Fibroblast of skin of left biceps (primary cell): ENCODE results near the gene CHD2.

Source experiments
- DNase-seq, 2 experiments: peaks; one replicate each; pipeline ENCODE4 v3.0.0-alpha.2; 2013; ENCODE audit warnings: low read depth in 2 of 2

Gene CHD2

DNA sequence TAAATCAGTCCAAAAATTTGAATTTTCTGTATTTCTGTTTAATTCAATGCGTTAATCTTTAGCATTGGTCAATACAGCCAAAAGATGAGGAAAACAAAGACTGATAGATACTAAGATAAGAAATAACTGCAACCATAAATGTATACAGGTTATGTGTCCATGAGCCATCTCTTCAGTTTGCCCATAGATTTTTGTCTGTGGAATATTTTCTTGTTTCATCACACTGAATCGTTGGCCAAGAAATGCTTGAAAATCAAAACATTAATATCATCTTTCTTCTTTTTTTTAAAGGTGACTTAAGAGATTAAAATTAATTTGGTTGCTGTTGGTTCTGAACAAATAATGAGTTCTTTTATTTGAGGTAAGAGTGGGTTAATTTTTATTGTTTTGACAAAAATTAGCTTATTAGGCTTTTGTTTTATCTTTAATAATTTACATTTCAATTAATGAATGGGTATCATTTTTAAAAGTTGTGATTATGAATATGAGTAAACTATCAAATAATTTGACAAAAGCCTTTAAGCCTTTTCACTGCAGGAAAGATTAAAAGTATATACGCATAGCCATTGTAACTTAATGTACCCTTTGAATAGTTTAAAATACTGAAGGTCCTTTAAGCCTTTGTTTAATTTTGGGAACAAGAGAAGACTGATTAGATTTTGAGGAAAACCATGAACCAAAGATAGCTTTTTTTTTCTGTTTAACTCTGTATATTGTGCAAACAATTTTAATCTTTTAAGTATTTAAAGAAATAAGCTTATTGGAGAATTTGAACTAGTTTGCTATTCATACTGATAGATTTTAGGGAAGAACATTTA is 14.7 kb upstream of the CHD2 start:
- DNase-seq, result no peak

DNA sequence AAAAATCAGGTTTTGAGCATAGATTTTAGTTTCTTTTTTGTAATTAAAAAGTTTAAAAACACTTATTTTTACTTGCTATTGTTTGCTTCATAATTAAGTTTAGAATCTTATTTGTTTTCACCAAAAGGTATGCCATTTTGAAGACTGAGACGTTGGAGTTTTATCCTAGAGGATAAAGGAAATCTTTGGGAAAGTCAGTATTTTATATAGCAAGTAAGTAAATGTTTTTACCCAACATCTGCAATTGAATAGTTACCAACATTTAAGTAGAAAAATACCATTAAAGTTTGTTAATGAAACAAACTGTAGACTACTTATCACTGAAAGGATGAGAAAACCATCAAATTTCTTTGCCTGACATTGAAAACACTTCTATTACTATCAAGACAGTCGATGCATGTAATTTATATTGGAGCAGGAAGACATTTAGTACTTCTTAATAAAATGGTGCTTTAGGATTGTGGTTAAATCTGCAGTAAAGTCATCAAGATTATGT is 14.0 kb upstream of the CHD2 start:
- no peak for DNase-seq

DNA sequence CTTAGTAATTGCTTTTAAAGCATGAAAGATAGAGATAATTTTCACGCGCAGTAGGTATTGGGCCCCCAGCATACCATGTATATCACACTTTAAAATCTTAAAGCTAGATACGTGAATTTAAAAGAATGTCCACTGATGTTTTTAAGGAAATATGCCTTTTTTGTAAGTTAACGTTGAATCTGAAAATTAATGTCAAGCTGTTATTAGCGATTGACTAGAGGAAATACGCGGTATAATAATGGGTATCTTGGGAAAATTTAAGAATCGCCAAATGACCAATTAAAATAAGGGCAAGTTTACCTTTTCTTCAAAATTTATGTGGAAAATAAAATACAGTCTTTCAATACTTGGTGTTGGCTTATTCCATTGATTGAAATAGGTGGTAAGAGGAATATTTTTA is 13.3 kb upstream of the CHD2 start:
- DNase-seq, result no peak

DNA sequence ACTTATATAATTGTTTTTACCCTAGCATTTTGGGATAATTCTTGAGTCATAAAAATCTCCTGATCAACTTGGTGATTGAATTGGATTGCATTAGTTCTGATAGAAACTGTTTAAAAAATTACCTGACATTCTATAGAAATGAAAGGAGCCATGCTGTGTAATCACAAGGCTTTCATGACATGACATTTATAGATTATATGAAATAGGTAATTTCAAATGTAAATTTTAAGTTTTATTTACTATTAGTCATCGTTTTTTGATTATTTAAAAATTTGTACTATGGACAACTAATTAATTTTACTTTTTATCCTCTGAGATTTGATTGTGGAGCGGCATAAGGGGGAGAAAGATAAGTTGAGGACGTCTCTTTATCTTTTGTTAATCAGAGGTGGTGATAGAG is 12.3 kb upstream of the CHD2 start:
- DNase-seq, result no peak

DNA sequence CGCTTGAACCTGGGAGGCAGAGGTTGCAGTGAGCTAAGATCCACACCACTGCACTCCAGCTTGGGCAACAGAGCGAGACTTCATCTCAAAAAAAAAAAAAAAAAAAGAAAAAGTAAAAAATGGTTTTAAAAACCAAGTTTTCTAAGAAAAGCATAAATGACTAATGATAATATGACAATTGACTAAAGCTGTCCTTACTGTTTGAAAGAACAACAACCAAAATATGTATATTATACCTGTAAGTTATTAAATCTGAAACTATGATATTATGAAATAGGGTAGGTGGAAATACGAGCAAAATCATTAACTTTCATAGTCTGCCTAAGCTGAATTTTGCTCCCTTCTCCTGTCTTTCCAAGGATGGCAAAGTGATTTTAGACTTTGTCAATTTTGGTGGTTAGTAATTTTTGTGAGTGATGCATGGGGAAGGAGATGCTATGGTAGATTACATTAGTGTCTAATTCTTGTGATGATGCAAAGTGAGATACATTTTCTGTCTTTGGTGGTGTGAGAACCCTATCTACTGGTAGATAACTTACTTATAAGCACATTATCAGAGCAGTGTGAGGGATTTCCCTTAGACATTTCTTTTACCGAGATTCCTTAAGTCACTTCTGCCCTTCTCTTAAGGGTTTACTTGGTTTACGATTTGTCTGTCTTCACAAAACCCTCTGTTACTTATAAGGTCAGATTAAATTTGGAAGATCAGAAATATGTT is 10.6 kb upstream of the CHD2 start:
- no peak for DNase-seq

DNA sequence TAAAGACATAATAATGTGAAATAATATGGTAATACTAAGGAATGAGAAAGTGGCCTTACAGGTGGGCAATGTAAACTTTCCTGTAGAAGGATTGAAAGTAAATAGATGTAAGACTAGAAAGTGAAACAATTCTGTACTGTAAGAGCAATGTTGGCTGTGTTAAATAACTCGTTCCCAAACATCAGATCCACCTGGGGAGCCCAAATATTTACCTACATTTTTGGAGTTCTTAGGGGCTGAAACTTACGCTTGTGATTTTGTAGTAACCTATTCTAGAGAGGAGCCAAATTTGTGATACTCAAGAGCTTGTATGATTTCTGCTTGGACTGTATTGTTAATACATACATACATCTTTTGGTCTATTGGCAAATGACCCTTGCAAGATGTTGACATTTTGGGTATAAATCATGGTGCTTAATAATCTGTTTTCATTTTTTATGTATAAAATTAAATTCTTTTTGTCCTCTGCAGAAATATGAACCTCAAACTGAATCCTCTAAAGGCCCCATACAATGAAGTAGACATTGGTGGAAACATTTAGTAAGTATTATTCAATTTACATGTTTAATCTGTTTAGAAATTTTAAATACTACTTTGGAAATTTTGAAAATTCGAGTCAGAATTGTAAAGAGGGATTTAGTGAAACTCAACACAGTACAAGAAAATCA is 8.5 kb upstream of the CHD2 start:
- no peak for DNase-seq

DNA sequence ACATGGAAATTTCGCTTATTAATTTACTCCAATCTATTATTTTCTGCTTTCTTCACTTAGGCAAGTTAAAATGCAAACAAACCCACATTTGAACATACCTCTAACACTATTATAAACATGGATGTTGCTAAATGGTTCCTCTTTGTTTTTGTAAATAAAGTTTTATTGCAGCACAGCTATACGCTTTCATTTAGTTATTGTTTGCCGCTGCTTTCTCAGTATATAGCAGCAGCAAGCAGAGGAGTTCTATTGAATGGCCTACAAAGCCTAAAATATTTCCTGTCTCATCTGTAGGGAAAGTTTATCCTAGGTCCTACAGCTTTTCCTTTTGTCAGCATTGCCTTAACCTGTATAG is 7.9 kb upstream of the CHD2 start:
- DNase-seq, result no peak

DNA sequence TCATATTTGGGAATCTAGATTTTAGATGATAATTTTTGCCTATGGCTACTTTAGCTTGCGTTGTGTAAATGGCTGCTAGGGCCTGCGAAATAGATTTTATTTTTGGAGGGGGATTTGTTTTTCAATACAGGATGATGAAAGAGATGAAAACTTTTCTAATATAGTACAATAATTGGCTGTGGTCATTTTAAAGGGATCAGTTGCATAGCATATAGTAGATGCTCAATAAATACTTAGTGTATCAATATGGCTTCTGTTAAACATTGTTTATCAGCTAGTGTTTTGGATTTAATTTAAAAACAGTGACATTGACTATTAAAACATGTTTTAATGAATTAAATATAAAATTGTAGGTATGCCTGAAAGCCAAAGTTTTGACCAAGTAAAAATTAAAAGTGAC is 6.9 kb upstream of the CHD2 start:
- DNase-seq, result no peak

DNA sequence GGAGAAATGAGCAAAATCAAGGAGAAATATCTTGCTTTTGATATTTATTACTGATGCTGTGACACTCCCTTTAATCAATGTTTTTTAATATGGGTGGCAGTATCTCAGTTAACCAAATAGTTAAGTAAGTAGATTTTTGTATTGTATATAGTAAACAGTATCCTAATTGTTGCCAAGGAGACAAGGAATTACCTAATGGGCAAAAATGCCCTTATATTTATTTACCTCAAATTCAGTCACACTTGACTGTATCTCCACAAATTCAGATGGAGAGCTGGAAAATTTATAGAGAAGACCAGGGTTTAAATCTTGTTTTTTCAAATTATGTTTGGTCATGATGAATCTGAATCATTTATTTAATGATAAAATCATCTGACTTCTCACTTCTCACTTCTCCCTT is 3.6 kb upstream of the CHD2 start:
- DNase-seq, result no peak

DNA sequence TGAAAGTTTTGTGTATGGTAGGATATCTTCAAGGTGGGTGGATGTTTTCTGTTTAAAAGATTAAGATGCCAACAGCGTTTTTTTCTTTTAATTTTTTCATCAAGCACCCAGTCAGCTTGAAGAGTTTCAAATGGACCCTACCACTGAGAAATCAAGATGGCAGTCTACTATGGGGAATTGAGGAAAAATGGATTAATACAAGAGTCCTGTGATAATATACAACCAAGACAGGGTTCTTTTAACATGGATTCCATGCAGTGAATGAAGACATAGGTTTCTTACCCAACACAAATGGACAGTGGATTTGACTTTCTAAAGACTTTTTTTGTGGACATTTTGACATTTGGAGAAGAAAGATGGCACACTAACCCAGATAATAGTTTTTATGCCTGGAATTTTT is 2.5 kb upstream of the CHD2 start:
- DNase-seq, result no peak

DNA sequence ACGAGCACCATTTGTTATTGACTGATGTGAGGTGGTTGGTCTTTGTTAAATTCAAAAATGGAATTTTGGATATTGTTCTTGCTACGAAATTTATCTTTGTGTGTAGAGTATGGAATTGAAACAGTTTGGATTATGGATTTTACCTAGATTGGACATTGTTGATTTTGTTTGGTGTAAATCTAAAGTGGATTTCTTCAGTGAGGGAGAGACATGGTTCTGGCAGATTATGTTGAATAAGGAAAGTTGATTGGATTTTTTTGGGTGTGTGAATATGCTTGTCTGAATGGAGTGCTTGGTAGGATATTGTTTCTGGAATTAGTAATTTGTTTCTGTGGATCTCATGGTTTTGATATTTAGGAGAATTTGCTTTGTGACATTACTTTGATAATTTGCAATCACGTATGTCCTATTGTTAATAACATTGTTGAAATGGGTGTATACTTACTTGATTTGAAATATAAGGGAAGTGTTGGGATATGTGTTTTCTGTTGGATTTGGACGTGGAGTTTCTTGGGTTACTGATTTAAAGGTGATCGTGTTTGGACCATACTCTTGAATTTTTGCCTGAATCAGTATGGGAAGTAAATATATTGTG is 1.0 kb upstream of the CHD2 start:
- no peak for DNase-seq

DNA sequence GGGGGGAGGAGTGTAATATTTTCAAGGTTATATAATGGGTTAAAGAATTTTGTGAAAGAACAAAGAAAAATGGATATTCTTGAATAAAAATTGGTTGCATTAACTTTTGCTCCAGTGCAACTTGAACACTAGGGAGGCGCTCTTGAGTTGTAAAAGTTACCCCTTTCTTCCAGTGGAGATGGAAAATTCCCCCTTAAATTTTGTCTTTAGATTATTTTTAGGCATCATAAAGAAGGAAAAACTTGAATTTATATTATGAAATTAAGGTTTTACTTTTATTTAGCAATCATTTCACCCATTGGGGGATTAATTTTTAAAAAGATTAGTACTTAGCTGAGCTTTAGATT is 550 bp upstream of the CHD2 start:
- DNase-seq, result no peak

DNA sequence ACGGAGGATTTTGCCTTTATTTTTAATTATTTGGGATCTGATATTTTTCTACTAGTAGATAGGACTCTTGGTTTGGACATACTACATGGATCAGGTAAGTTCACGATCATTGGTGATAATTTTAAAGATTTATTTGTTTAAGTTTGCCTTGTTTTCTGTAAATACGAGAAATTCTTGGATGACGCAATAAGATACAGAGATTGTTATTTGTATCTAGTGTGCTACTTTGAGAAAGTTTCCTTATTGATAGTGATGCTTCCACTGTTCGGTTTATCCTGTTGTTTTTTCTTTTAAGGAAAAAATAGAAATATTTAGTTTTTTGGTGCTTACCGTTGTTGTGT is 577 bp downstream of the CHD2 start:
- no peak for DNase-seq

DNA sequence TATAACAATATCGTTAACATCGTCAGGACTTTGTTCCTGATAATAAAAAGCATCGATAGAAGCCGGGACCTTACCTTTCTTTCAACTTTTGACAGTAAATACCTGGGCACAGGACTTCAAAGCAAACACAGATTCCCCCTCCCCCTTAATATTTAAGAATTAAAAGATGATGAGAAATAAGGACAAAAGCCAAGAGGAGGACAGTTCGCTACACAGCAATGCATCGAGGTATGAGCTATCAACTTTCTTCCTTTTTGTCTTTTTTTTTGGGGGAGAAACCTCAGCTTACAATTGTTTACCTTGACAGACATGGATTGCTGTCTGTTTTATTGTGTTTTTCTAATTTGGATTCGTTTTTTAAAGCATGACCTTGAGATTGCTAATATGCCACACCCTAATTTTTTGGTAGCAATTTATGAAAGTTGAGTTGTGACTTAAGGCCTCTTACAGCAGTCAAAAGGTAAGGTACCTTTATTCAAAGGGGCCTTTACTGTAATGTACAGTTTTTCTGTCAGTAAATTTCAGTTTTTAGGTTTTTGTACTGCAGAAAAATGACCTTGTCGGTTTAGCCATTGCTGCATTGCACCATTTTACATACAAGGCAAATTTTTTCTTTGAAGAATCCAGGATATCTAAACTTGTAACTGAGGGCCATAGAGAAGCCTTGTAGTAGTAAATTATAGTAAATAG is 1.1 kb downstream of the CHD2 start:
- DNase-seq, result no peak

DNA sequence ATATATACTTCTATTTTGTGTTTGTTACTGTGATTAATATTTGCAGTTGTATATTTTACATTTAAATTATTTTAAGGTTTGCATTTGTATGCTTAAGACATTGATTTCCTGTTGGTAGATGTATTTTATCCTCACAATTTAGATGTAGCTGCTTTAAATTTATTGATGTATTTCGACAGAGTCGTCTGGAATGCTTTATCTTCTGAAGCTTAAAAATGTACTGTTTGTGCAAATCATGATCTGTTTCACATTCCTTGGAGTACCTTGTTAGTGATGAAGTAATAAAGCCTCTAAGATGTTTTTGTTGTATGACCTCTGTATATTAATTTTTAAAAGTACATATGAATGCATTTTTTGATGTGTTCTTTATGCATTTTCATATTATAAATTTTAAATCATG is 1.9 kb downstream of the CHD2 start:
- no peak for DNase-seq

DNA sequence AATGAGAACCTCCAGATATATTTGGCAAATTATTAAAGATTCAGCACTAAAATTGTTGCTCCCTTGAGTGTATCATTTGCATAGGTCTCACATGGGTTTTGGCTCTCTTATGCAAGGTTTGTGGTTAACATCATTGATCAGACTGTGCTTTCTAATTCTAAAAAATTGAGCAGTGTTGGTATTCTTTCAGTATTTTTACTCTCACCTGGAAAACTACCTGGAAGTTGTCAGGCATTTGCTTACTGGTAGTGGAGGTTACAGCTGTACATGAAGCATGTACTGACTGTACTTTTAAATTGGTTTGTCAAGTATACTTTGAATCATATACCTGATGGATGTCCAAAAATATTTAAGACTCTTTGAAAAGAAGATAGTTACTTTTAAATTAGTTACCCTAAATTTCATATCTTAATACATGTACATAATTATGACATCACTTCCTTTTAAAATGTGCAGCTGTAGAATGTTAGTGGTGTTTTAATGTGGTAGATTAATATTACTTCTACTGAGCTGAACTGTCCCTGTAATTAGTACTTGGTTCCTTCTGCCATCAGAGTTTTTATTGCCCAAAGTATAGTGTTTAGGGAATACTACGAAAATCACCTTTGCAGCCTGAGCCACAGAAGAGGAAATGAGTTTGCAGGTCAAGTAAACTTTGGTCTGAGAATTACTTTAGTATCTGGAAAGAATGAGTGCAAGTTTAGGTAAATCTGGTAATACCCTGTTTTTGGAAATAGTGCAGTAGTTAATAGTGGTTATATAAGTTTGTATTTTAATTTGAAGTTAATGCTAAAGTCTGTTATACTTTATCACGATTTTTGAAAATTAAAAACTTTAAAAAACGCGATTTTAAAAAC is 2.8 kb downstream of the CHD2 start:
- no peak for DNase-seq

DNA sequence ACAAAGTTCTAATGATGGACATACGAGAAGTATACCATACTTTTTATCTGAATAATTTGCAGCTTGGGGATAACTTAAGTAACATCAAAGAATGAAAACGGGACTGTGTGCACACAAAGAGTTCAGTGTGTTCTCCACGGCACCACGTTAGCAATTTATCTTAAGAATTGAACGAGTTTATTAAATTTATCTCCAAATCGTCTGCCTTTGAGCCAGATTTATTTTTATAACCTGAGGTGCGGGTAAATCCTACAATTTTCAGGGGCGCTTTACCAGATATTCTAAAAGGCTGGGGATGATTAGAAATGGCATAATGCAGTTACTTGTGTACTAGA is 3.5 kb downstream of the CHD2 start:
- DNase-seq, result no peak

DNA sequence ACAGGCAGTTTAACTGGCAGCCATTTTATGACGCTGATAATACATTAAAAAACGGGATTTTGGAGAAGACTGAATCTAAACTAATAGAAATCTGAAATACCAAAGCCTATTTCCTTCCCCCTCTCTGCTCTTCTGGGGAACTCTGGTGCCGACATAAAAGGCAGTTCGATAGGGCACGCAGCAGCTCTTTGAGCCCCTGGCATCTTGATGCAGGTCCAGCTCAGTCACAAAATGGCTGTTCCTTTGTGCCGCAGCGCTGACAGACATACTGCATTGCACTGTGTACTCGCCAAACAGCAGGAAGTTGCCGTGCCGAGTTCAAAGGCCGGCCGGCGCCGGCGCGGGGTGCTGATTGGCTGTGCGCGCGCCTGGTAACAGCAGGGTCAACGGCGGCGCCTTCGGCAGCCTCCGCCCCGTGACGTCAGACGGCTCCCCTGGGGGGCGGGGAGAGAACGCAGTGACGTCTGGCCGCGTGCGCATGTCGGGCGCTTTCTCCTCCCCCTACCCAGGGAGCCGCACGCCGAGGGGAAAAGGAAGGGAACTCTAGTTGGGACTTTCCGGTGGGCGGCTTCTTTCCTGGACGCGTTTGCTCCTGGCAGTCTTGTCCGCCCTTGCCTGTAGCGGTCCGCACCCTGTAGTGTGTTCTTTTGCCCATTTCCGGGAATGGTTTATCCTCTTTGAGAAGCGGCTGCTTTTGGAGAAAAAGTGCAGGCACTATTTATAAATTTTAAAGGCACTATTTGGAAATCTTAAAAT is 4.0 kb downstream of the CHD2 start:
- peak; percentile 95 to 97 for DNase-seq

DNA sequence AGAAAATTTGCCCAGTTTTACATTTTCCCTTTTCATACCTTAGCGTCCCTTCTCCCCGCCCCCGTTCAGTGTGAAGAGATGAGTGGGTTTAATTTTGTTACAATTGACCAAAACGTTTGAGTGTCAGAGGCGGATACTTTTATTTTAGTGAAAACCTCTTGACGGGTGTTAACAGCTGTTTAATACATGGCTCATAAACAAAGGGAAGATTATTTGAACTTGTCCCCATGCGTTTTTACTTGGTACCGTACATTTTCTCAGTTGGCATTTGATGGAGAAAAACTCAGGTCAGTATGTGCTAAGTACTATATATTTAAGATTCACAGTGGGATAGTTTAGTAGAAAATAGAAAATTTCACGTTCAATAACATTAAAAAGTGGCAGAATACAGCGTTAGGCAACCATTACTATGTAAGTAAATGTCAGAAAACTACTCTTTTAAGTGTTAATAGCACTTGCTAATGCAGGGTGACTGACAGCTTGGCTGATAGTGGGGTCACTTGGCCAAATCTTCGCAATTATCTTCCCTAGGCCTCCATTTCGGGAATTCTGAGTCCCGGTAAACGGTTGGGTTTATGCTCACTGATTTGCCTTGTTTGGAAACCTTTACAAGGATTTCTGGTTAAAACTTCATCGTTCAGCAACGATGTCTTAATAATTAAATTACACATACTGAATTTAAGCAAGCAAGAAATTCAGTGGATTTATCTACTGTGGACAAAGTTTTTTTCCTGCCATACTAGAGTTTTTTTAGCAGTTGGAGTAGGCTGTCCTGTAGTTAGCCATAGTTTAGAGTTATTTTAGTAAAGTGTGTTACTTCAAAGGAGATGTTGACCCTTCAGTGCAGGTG is 4.8 kb downstream of the CHD2 start:
- DNase-seq, result no peak

DNA sequence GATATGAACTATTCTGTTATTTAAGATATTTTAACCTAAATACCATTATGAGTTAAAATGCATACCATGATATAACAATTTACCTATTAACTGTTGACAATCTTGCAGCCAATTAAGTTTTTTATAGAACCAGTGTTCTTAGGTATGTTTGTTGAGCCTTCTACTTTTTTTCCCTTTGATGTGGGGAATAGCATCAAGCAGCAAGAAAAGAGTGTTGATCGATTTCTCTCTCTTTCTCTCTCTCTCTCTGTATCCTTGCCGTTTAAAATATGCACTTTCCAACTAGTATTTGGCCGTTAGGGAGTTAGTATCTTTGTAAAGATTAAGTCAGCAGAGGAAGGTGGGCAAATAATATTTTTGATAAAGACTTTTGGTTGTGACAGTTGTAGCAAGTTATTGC is 5.9 kb downstream of the CHD2 start:
- no peak for DNase-seq
